Measurements from ENCODE around the gene EFL1. TPM values are rescaled to one million over a fixed set of nuclear protein-coding genes. Genes with fewer than 3 reads are reported as not detected.

EFL1 gene
- total and polyA plus RNA-seq, 10 of the 15 experiments (the other 5 are each of a cell fraction or from before 2014, with no cell fraction given), result 6.2 to 42.3 (median 24.7) TPM

DNA sequence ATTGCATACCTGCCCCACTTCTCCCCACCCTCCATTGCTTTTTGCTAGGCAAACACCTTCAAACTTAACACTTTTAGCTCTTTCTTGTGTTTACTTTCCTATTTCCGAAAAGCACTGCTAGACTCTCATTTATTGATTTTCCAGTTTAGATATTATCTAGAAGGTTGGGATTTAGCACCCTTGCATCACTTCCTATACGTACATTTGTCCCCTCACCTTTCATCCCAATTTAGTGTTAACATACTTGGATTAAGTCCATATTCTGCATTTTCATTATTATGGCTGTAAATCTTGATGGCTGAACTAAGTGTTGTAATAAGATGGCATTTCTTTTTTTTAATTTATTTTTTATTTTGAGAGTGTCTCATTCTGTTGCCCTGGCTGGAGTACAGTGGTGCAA, 47.3 kb upstream of the EFL1 start:
- Histone ChIP-seq H3K27me3 (replicated peaks in 1 of 2; ENCODE audit: control insufficient read depth in 2 of 2, insufficient read depth in 2 of 2, low read length in 1 of 2) (no peaks in the 10 kb centered on the region), H3K4me3 (no peak overlapping the region), H4K20me1 (ENCODE audit: control insufficient read depth, insufficient read depth) (no peaks in the 10 kb centered on the region), H3K4me2 (ENCODE audit: control insufficient read depth, insufficient read depth) (no peak overlapping the region), H3K9ac (ENCODE audit: control insufficient read depth, insufficient read depth, low read length) (no peak overlapping the region), H3K27ac (ENCODE audit: control insufficient read depth, insufficient read depth) (no peak overlapping the region), H2AFZ (ENCODE audit: control insufficient read depth, low read depth, low read length) (no peak overlapping the region), H3K9me3 (replicated peaks; ENCODE audit: control insufficient read depth, insufficient read depth, low read length) (no peaks in the 10 kb centered on the region; the same call in 2 of the 3 replicates), H3K79me2 (ENCODE audit: control insufficient read depth, insufficient read depth, low read length) (no peaks in the 10 kb centered on the region), H3K4me1 (ENCODE audit: control insufficient read depth, insufficient read depth, low read length) (no peaks in the 10 kb centered on the region), H3K36me3 (ENCODE audit: control insufficient read depth in 2 of 2, insufficient read depth in 2 of 2, low read length in 1 of 2) (no peaks in the 10 kb centered on the region)
- ATAC-seq (no peak), FAIRE-seq (no peak), DNase-seq (ENCODE audit: low read depth, low spot score) (no peak)
- in situ Hi-C loops (cut with MboI) (no loop called here), intact Hi-C loops (cut with micrococcal nuclease; ENCODE audit: unreplicated experiment) (no loop called here)
- POLR2A ChIA-PET, result no interaction called here
- SMC1A ChIA-PET (ENCODE audit: uncharacterized antibody, unreplicated experiment), result no interaction called here
- CTCF ChIA-PET, result no interaction called here
- BruUV-seq (replicated peaks), result no TSS peak
- WGBS (ENCODE audit: insufficient coverage, insufficient replicate concordance, low lambda C conversion rate, missing lambda C conversion rate), result 58% methylated on average over 2 of the region's 2 CpGs
- RAD21 ChIA-PET (ENCODE audit: unreplicated experiment), result no interaction called here
- TF ChIP-seq ZBED1 (IDR thresholded peaks at IDR 0.05; ENCODE audit: borderline replicate concordance) (no peak), EGR1 (IDR thresholded peaks at IDR 0.05; ENCODE audit: borderline replicate concordance in 1 of 2, low read depth in 2 of 2, low read length in 2 of 2) (no peak), ZNF217 (IDR thresholded peaks at IDR 0.05) (no peak), KAT2A (conservative IDR thresholded peaks at IDR 0.05; ENCODE audit: control insufficient read depth, low read depth, low read length) (no peak), FOXM1 (IDR thresholded peaks at IDR 0.05; ENCODE audit: low read depth, low read length) (no peak), TBL1XR1 (IDR thresholded peaks at IDR 0.05; ENCODE audit: low read depth, low read length) (no peak), FOS (IDR thresholded peaks at IDR 0.05; ENCODE audit: borderline replicate concordance, extremely low read depth, insufficient read length) (no peak), TCF7 (IDR thresholded peaks at IDR 0.05; ENCODE audit: borderline replicate concordance) (no peak), RCOR1 (conservative IDR thresholded peaks at IDR 0.05; ENCODE audit: low read depth, low read length) (no peak), HDAC6 (IDR thresholded peaks at IDR 0.05; ENCODE audit: unreplicated experiment) (no peak), CBX5 (IDR thresholded peaks at IDR 0.05; ENCODE audit: low read depth) (no peak)
- TF ChIP-seq, protein P1, sequence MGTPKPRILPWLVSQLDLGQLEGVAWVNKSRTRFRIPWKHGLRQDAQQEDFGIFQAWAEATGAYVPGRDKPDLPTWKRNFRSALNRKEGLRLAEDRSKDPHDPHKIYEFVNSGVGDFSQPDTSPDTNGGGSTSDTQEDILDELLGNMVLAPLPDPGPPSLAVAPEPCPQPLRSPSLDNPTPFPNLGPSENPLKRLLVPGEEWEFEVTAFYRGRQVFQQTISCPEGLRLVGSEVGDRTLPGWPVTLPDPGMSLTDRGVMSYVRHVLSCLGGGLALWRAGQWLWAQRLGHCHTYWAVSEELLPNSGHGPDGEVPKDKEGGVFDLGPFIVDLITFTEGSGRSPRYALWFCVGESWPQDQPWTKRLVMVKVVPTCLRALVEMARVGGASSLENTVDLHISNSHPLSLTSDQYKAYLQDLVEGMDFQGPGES (IDR thresholded peaks at IDR 0.05), result no peak
- TF ChIP-seq, protein P2, sequence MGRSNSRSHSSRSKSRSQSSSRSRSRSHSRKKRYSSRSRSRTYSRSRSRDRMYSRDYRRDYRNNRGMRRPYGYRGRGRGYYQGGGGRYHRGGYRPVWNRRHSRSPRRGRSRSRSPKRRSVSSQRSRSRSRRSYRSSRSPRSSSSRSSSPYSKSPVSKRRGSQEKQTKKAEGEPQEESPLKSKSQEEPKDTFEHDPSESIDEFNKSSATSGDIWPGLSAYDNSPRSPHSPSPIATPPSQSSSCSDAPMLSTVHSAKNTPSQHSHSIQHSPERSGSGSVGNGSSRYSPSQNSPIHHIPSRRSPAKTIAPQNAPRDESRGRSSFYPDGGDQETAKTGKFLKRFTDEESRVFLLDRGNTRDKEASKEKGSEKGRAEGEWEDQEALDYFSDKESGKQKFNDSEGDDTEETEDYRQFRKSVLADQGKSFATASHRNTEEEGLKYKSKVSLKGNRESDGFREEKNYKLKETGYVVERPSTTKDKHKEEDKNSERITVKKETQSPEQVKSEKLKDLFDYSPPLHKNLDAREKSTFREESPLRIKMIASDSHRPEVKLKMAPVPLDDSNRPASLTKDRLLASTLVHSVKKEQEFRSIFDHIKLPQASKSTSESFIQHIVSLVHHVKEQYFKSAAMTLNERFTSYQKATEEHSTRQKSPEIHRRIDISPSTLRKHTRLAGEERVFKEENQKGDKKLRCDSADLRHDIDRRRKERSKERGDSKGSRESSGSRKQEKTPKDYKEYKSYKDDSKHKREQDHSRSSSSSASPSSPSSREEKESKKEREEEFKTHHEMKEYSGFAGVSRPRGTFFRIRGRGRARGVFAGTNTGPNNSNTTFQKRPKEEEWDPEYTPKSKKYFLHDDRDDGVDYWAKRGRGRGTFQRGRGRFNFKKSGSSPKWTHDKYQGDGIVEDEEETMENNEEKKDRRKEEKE (IDR thresholded peaks at IDR 0.05), result no peak
- TF ChIP-seq, protein P3, sequence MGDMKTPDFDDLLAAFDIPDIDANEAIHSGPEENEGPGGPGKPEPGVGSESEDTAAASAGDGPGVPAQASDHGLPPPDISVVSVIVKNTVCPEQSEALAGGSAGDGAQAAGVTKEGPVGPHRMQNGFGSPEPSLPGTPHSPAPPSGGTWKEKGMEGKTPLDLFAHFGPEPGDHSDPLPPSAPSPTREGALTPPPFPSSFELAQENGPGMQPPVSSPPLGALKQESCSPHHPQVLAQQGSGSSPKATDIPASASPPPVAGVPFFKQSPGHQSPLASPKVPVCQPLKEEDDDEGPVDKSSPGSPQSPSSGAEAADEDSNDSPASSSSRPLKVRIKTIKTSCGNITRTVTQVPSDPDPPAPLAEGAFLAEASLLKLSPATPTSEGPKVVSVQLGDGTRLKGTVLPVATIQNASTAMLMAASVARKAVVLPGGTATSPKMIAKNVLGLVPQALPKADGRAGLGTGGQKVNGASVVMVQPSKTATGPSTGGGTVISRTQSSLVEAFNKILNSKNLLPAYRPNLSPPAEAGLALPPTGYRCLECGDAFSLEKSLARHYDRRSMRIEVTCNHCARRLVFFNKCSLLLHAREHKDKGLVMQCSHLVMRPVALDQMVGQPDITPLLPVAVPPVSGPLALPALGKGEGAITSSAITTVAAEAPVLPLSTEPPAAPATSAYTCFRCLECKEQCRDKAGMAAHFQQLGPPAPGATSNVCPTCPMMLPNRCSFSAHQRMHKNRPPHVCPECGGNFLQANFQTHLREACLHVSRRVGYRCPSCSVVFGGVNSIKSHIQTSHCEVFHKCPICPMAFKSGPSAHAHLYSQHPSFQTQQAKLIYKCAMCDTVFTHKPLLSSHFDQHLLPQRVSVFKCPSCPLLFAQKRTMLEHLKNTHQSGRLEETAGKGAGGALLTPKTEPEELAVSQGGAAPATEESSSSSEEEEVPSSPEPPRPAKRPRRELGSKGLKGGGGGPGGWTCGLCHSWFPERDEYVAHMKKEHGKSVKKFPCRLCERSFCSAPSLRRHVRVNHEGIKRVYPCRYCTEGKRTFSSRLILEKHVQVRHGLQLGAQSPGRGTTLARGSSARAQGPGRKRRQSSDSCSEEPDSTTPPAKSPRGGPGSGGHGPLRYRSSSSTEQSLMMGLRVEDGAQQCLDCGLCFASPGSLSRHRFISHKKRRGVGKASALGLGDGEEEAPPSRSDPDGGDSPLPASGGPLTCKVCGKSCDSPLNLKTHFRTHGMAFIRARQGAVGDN (IDR thresholded peaks at IDR 0.05), result no peak
- TF ChIP-seq, protein P4, sequence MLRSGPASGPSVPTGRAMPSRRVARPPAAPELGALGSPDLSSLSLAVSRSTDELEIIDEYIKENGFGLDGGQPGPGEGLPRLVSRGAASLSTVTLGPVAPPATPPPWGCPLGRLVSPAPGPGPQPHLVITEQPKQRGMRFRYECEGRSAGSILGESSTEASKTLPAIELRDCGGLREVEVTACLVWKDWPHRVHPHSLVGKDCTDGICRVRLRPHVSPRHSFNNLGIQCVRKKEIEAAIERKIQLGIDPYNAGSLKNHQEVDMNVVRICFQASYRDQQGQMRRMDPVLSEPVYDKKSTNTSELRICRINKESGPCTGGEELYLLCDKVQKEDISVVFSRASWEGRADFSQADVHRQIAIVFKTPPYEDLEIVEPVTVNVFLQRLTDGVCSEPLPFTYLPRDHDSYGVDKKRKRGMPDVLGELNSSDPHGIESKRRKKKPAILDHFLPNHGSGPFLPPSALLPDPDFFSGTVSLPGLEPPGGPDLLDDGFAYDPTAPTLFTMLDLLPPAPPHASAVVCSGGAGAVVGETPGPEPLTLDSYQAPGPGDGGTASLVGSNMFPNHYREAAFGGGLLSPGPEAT (IDR thresholded peaks at IDR 0.05; ENCODE audit: low read depth), result no peak

All from GM12878 (cell line).